Esophagus muscularis mucosa (tissue), 4 donors: Measurements from ENCODE around the gene ADSS1. TPM values are rescaled to one million over a fixed set of nuclear protein-coding genes. Genes with fewer than 3 reads are reported as not detected.

Source experiments
- DNase-seq: peaks from one replicate; pipeline ENCODE4 v3.0.0-alpha.2; 2017; ENCODE audit errors: extremely low spot score
- H3K27ac ChIP-seq, 4 donors: fragments of 200-600 bp; sonication (generic); replicated peaks in 1 of 4; 1 replicate in 3 of 4; 2 replicates in 1 of 4; pipeline ENCODE4 v1.5.1; 2016 to 2019; ENCODE audit warnings: mild to moderate bottlenecking in 1 of 4
- H3K27me3 ChIP-seq, 4 donors: fragments of 200-600 bp; sonication (generic); one replicate each; pipeline versions ENCODE4 v1.5.1 to v1.6.0; 2016 to 2019
- H3K36me3 ChIP-seq, 4 donors: fragments of 200-600 bp; sonication (generic); one replicate each; pipeline ENCODE4 v1.5.1; 2016 to 2019
- H3K4me1 ChIP-seq, 4 donors: fragments of 200-600 bp; sonication (generic); one replicate each; pipeline ENCODE4 v1.5.1; 2016 to 2019
- H3K4me3 ChIP-seq, 4 donors: fragments of 200-600 bp; sonication (generic); 1 replicate in 2 of 4; 2 replicates in 2 of 4; pipeline ENCODE4 v1.5.1; 2016 to 2019; ENCODE audit warnings: mild to moderate bottlenecking in 4 of 4, moderate library complexity in 1 of 4
- H3K9me3 ChIP-seq, 4 donors: fragments of 200-600 bp; sonication (generic); 1 replicate in 3 of 4; 2 replicates in 1 of 4; pipeline ENCODE4 v1.5.1; 2016 to 2019
- CTCF ChIP-seq, 3 experiments: fragments of 200-600 bp in 2 of 3; fragments of 450-650 bp in 1 of 3; sonication (generic) in 2 of 3; IDR thresholded peaks; one replicate each; pipeline ENCODE4 v1.5.1; 2017 to 2019; ENCODE audit warnings: antibody characterized with exemption in 3 of 3, mild to moderate bottlenecking in 2 of 3, moderate library complexity in 1 of 3
- EP300 ChIP-seq: sonication (generic); formaldehyde crosslinking; IDR thresholded peaks from one replicate; pipeline ENCODE4 v1.6.1; 2017; ENCODE audit warnings: antibody characterized with exemption
- POLR2A ChIP-seq: fragments of 450-650 bp; IDR thresholded peaks from one replicate; pipeline ENCODE4 v1.6.1; 2017; ENCODE audit warnings: antibody characterized with exemption, moderate library complexity, mild to moderate bottlenecking, low read depth
- POLR2AphosphoS5 ChIP-seq, 2 donors: sonication (generic); formaldehyde crosslinking; IDR thresholded peaks; one replicate each; pipeline ENCODE4 v1.6.1; 2017; ENCODE audit warnings: antibody characterized with exemption in 2 of 2
- WGBS: methylation state at CpG from one replicate; pipeline ENCODE4 v1.1.5; 2018; 5-methylcytosine and 5-hydroxymethylcytosine counted together
- intact Hi-C: fragments of 100-400 bp; cut with DNase I; formaldehyde crosslinking; loops from one replicate; pipeline ENCODE4 v1.15.1; 2023
- total RNA-seq, 4 donors: library from RNA; depleted of rRNA; stranded (reverse); fragments of >200 nt; gene quantifications; one replicate each; pipeline versions ENCODE4 v1.1.0 to v1.2.1, GENCODE V29; 2016

The ADSS1 gene
- total RNA-seq, 4 donors from 2014 or later = 4.3 to 7.9 (median 5.7) TPM

DNA sequence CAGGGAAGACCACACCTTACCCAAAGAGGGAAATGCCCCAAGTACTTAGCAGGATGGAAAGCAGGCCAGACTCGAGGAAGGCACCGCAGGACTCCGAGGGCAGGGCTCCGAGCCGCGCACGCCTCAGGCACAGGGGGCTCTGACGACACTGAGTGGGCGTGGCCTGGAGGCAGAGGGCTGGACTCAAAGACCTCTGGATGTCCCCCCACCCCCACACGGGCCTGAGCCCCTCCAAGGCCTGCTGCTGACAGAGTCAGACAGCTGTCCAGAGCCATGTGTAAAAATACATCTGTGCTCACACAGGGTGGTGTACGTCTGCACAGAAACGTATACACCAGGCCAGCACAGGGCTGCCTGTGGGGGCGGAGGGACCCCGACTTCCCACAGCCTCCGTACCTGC, 70.1 kb downstream of the ADSS1 start:
- no peaks in the 10 kb centered on the region for H3K9me3 ChIP-seq
- intact Hi-C loops = no loop called here
- peaks cover 6 to 35% (median 33%) of the 10 kb centered on the region in 4 donors for H3K36me3 ChIP-seq
- WGBS = 16% methylated on average over 5 of the region's 15 CpGs
- no peaks in the 10 kb centered on the region for H3K27me3 ChIP-seq
- peaks cover 46 to 93% (median 68%) of the 10 kb centered on the region in 4 donors for H3K4me1 ChIP-seq
- DNase-seq = no peak
- H3K27ac ChIP-seq = peak overlapping the region in 2 of 4 donors; percentile 76 to 82
- TF ChIP-seq CTCF (IDR thresholded peaks at IDR 0.05) = no peak
- peak overlapping the region; percentile 84 to 95 (median 92) for H3K4me3 ChIP-seq

DNA sequence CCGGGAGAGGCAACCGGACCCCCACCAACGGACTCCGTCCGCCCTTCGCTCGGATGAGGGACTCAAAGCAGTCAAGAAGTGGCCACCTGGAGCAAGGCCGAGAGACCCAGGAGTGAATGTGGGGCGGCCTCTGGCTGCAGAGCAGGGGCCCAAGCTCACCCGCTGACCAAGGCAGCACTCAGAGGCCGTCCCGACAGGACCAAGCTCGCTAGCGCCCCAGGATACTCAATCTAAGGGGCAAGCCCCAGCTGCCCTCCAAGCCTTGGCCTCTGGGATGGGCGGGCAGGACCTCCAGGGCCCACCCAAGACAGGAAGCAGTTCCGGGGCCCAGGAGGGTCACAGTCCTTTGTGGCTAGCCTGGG, 70.6 kb downstream of the ADSS1 start:
- intact Hi-C loops = no loop called here
- Histone ChIP-seq H3K4me3 (peak overlapping the region; percentile 84 to 95 (median 92)), H3K4me1 (peaks cover 51 to 93% (median 68%) of the 10 kb centered on the region in 4 donors), H3K27ac (peak overlapping the region; percentile 75 to 82 (median 78)), H3K9me3 (no peaks in the 10 kb centered on the region), H3K27me3 (no peaks in the 10 kb centered on the region), H3K36me3 (peaks cover 6 to 30% (median 27%) of the 10 kb centered on the region in 4 donors)
- TF ChIP-seq POLR2A (no peak), EP300 (no peak), CTCF (IDR thresholded peaks at IDR 0.05) (no peak), POLR2AphosphoS5 (IDR thresholded peaks at IDR 0.05) (no peak)
- DNase-seq = no peak
- whole genome bisulfite sequencing = 1% methylated on average over 16 of the region's 16 CpGs

DNA sequence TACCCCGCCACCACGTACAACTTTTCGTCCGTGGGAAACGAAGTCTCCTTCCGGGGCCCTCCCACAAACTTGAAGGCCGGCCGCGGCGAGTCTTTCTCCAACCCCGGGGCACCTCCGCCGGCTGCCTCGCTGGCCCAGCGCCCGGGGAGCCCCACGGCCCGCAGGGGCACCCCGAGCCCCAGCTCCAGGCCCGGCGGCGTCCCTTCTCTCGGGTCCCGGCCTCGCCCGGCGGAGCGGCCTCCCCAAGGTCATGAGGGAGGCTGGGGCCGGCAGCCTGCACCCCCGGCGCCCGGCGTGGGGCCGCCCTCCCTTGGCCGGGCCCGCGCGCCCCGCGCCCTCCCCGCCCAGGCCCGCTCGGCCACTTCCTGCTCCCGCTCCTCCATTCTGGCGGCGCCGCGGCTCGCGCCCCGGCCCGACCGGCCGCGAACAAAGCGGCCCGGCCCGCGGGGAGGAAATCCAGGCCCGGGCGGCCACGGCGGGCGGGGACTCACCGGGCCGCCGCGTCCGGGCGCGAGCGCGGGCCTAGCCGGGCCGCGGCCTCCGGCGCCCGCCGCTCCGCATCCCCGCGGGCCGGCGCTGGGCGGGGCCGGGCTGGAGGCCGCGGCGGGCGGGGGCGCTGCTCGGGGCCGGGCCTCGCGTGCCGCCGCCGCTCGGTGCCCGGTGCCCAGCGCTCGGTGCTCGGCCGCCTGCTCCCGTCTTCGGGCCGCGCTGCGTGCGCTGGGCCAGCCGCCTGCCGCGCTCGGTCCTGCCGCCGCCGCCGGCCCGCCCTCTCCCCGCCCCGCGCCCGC, 71.2 kb downstream of the ADSS1 start, which contains the start of gene AKT1:
TSS of gene AKT1 (minus strand) at position 756 of the 788 bp plus-strand sequence. CDS start 3,105 bp downstream, outside the sequence.
- TF ChIP-seq POLR2AphosphoS5 (IDR thresholded peaks at IDR 0.05) (no peak), EP300 (no peak), CTCF (IDR thresholded peaks at IDR 0.05) (no peak), POLR2A (no peak)
- no peak for DNase-seq
- Histone ChIP-seq H3K36me3 (peaks cover 6 to 24% (median 22%) of the 10 kb centered on the region in 4 donors), H3K27ac (peak within 1 kb of the TSS; percentile 84 to 97 (median 93)), H3K4me1 (peaks cover 57 to 93% (median 71%) of the 10 kb centered on the region in 4 donors), H3K4me3 (peak within 1 kb of the TSS; percentile 84 to 95 (median 92)), H3K27me3 (no peaks in the 10 kb centered on the region), H3K9me3 (no peaks in the 10 kb centered on the region)
- intact Hi-C loops = no loop called here
- 2% methylated on average over 32 of the region's 124 CpGs for WGBS

GRCh38 chr14:104795781-104796686, 72.0 kb downstream of the ADSS1 start:
- TF ChIP-seq EP300 = no peak
- TF ChIP-seq POLR2AphosphoS5 (IDR thresholded peaks at IDR 0.05) = peak; percentile 31 to 79
- no peak for TF ChIP-seq CTCF (IDR thresholded peaks at IDR 0.05)
- TF ChIP-seq POLR2A = peak; percentile 59
- intact Hi-C loops = no loop called here
- peaks cover 58 to 87% (median 69%) of the 10 kb centered on the region in 4 donors for H3K4me1 ChIP-seq

More at GRCh38 chr14:104795781-104796686, 72.0 kb downstream of the ADSS1 start:
- Histone ChIP-seq H3K27ac (peak overlapping the region; percentile 84 to 97 (median 93)), H3K9me3 (no peaks in the 10 kb centered on the region), H3K27me3 (no peaks in the 10 kb centered on the region), H3K4me3 (peak overlapping the region; percentile 54 to 95 (median 60)), H3K36me3 (peaks cover 5 to 15% (median 13%) of the 10 kb centered on the region in 4 donors)
- WGBS = 28% methylated on average over 15 of the region's 55 CpGs
- DNase-seq = no peak
